Measurements from ENCODE around the gene CGB7. TPM values are rescaled to one million over a fixed set of nuclear protein-coding genes. Genes with fewer than 3 reads are reported as not detected.
"Not testable (repeated sequence)": the region's sequence is repeated elsewhere in the genome, so short reads cannot be mapped to it uniquely, and the experiment has no call there.

Gene CGB7
- total RNA-seq, 4 donors from 2014 or later: not detected

DNA sequence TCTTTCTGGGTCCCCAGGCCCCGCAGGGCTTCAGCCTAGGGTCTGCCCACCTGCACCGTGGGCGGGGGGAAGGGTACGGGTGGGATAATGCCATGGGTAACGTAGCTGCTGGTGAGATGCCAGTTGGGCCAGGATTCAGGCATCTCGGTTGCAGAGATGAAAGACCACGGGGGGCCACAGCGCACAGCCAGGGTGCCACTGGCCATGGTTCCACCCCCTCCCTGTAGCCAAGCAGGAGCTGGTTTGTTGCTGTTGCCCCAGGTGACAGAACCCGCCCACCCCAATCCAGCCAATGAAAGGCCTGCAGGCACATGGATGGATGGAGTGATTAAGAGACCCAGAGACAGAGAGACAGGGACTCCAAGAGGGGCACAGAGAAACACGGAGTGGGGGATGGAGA is 1.0 kb upstream of the CGB7 start:
- Histone ChIP-seq H3K27ac (no peak overlapping the region), H3K4me1 (peaks cover 0 to 5% of the 10 kb centered on the region in 2 donors), H3K36me3 (no peaks in the 10 kb centered on the region), H3K4me3 (no peak overlapping the region), H3K9me3 (no peaks in the 10 kb centered on the region), H3K27me3 (no peaks in the 10 kb centered on the region)
- TF ChIP-seq POLR2A (IDR thresholded peaks at IDR 0.05) (no peak), CTCF (IDR thresholded peaks at IDR 0.05) (no peak)
- intact Hi-C loops (cut with DNase I; ENCODE audit: low total_unique reads): no loop called here
- DNase-seq: no peak

GRCh38 chr19:49056902-49057596 is 500 bp downstream of the CGB7 start:
- DNase-seq; H3K27me3 ChIP-seq; H3K4me1 ChIP-seq; H3K9me3 ChIP-seq; H3K36me3 ChIP-seq; intact Hi-C loops (cut with DNase I; ENCODE audit: low total_unique reads); H3K27ac ChIP-seq: not testable (repeated sequence)
- H3K4me3 ChIP-seq: peak overlapping the region; percentile 31 to 32

DNA sequence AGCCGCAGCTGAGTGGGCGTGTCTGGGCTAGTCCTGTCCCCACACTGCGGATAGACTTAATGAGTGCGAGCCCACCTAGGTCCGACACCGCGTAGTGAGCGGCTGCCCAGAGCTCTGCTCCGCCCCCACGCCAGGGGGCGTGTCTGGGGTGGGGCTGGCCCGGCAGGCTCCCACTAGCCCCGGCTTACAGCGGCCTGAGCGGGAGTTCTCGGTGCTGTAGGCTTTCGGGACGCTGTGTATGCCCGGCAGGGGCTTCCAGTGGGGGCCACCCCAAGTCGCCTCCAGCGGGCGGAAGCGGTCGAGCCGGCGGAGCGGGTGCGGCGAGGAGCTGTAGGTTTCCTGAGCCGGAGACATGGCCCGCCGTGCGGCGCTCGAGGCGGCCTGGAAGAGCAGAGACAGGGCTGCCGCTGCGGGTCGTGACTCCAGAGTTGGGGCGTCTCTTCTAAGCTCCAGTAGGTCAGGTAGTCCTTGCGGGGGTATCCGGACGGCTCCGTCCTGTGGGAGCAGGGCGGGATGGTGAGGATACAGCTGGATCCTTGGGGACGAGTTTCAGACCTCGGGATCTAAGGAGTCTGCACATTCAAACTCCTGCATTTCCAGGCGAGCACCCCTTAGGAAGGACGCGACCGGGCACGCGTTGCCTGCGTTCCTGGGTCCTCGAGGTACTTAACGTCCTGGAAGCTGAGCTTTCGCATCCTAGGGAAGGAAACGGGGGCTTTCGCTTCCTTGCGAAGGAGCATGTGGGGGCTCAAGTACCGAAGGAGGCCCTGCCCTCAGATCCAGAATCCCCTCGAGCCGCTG is 1.2 kb downstream of the CGB7 start:
- intact Hi-C loops (cut with DNase I; ENCODE audit: low total_unique reads): no loop called here
- DNase-seq: peak; percentile 28 to 56

GRCh38 chr19:49050376-49051033 is 7.0 kb downstream of the CGB7 start:
- H3K27ac ChIP-seq; H3K27me3 ChIP-seq; H3K4me3 ChIP-seq; H3K9me3 ChIP-seq; H3K36me3 ChIP-seq; H3K4me1 ChIP-seq; DNase-seq; intact Hi-C loops (cut with DNase I; ENCODE audit: low total_unique reads): not testable (repeated sequence)

More for the DNA sequence above, 1.2 kb downstream of the CGB7 start:
- Histone ChIP-seq H3K4me1 (peaks cover 0 to 5% of the 10 kb centered on the region in 2 donors), H3K27me3 (no peaks in the 10 kb centered on the region), H3K36me3 (no peaks in the 10 kb centered on the region), H3K4me3 (peak overlapping the region; percentile 31 to 32), H3K9me3 (no peaks in the 10 kb centered on the region), H3K27ac (no peak overlapping the region)
- TF ChIP-seq POLR2A (IDR thresholded peaks at IDR 0.05) (no peak), CTCF (IDR thresholded peaks at IDR 0.05) (peak in 3 of 4 experiments; percentile 23 to 42 (median 40))

- DNase-seq; H3K4me3 ChIP-seq; H3K36me3 ChIP-seq; H3K4me1 ChIP-seq; H3K9me3 ChIP-seq; intact Hi-C loops (cut with DNase I; ENCODE audit: low total_unique reads); H3K27me3 ChIP-seq; H3K27ac ChIP-seq: not testable (repeated sequence)
Observed at GRCh38 chr19:49049834-49050233, 7.7 kb downstream of the CGB7 start.

GRCh38 chr19:49049011-49049410 is 8.5 kb downstream of the CGB7 start, which contains the start of gene CGB8:
TSS of gene CGB8 (minus strand) at chr19:49049111. CDS start at chr19:49048739, 372 bp downstream.
- H3K4me3 ChIP-seq; H3K9me3 ChIP-seq; intact Hi-C loops (cut with DNase I; ENCODE audit: low total_unique reads); DNase-seq; H3K4me1 ChIP-seq; H3K36me3 ChIP-seq; H3K27me3 ChIP-seq; H3K27ac ChIP-seq: not testable (repeated sequence)

- H3K4me3 ChIP-seq; DNase-seq; H3K4me1 ChIP-seq; H3K9me3 ChIP-seq; intact Hi-C loops (cut with DNase I; ENCODE audit: low total_unique reads); H3K36me3 ChIP-seq; H3K27ac ChIP-seq; H3K27me3 ChIP-seq: not testable (repeated sequence)
Observed at GRCh38 chr19:49043548-49043947, 14.0 kb downstream of the CGB7 start, which contains the start of gene CGB5. TSS of gene CGB5 (plus strand) at chr19:49043848. CDS start at chr19:49044210, 362 bp downstream.

DNA sequence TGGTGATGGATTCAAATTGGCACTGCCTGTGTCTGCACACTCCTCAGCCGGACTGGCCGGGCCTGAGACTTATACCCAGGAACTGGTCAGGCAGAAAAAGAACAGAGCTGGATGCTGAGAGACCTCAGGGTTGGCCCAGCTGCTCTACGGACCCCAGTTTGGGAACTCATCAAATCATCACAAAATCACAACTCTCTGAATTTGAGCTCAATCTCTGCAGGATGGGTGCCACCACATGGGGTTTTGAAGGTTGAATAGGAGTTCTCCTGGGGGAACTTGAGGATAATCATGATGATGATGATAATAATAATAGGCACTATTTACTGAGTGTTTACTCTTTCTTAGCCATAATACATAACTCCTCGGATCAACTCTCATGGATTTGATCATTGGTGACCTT is 14.9 kb downstream of the CGB7 start:
- intact Hi-C loops (cut with DNase I; ENCODE audit: low total_unique reads); DNase-seq; H3K9me3 ChIP-seq; H3K27me3 ChIP-seq; H3K36me3 ChIP-seq; H3K4me3 ChIP-seq; H3K27ac ChIP-seq; H3K4me1 ChIP-seq: not testable (repeated sequence)
